IPS-15b (cell line): Measurements from ENCODE around the gene INTS4.
"Not testable (repeated sequence)": the region's sequence is repeated elsewhere in the genome, so short reads cannot be mapped to it uniquely, and the experiment has no call there.

Experiments used
- H3K27me3 ChIP-seq: one replicate; pipeline ENCODE4 v1.6.1; 2013; ENCODE audit warnings: low read length; ENCODE audit not compliant: control insufficient read depth, insufficient read depth
- H3K36me3 ChIP-seq: one replicate; pipeline ENCODE4 v1.6.1; 2013; ENCODE audit warnings: low read length; ENCODE audit not compliant: control insufficient read depth, insufficient read depth
- H3K4me1 ChIP-seq: one replicate; pipeline ENCODE4 v1.6.1; 2013; ENCODE audit warnings: mild to moderate bottlenecking, low read length; ENCODE audit not compliant: control insufficient read depth, insufficient read depth
- H3K4me3 ChIP-seq: one replicate; pipeline ENCODE4 v1.5.1; 2013; ENCODE audit warnings: low read depth, low read length
- H3K9ac ChIP-seq: one replicate; pipeline ENCODE4 v1.6.1; 2013; ENCODE audit warnings: low read depth, mild to moderate bottlenecking, low read length
- H3K9me3 ChIP-seq: one replicate; pipeline ENCODE4 v1.6.1; 2013; ENCODE audit warnings: mild to moderate bottlenecking, low read length; ENCODE audit not compliant: control insufficient read depth, insufficient read depth

INTS4 gene, protein sequence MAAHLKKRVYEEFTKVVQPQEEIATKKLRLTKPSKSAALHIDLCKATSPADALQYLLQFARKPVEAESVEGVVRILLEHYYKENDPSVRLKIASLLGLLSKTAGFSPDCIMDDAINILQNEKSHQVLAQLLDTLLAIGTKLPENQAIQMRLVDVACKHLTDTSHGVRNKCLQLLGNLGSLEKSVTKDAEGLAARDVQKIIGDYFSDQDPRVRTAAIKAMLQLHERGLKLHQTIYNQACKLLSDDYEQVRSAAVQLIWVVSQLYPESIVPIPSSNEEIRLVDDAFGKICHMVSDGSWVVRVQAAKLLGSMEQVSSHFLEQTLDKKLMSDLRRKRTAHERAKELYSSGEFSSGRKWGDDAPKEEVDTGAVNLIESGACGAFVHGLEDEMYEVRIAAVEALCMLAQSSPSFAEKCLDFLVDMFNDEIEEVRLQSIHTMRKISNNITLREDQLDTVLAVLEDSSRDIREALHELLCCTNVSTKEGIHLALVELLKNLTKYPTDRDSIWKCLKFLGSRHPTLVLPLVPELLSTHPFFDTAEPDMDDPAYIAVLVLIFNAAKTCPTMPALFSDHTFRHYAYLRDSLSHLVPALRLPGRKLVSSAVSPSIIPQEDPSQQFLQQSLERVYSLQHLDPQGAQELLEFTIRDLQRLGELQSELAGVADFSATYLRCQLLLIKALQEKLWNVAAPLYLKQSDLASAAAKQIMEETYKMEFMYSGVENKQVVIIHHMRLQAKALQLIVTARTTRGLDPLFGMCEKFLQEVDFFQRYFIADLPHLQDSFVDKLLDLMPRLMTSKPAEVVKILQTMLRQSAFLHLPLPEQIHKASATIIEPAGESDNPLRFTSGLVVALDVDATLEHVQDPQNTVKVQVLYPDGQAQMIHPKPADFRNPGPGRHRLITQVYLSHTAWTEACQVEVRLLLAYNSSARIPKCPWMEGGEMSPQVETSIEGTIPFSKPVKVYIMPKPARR

DNA sequence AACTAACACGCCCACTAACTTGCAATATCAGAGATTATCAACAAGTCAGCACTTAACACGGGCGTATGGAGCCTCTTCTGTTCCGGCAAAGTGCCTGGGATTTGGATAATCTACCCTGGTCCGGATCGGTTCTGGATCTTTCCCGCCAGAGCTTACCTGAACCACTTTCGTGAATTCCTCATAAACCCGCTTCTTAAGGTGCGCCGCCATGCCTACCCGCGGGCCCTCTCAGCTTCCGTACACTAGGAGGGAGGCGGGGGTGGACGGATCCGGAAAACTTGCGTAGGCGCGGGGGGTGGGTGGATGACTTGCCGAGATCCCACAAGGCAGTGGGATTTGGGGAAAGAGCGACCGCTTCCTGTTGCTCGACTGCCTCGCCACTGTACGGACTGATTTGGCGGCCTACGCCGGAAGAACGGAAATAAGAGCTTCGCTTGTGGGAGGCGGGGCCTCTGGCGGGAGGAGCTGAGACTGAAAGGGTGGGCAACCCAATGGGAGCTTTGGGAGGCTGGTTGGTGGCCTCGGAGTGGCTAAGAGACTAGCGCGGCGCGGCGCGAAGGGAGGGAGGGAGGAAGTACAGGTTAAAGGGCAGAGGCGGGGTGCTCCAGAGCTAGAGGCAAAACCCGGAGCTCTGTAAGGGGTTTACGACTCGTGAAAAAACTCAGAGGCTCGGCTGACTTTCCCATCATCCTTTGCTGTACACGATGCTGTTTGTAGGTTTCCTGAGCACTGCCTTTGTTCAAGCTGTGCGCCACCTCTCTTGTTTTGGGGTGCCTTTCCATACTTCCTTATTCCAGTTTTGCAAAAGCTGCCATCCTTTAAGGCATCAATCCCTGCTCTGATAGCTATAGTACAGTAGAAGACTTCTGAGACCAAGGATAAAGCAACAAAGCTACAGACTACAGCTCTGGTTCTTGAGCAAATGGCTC, at the start of gene INTS4:
Gene INTS4 (minus strand): TSS at position 235 of the 929 bp plus-strand sequence. CDS start 25 bp downstream, at position 210.
- Histone ChIP-seq H3K9me3 (no peaks in the 10 kb centered on the region), H3K36me3 (no peaks in the 10 kb centered on the region), H3K27me3 (no peaks in the 10 kb centered on the region), H3K9ac (peak within 1 kb of the TSS; percentile 77), H3K4me1 (peaks cover 3% of the 10 kb centered on the region), H3K4me3 (peak within 1 kb of the TSS; percentile 72)

DNA sequence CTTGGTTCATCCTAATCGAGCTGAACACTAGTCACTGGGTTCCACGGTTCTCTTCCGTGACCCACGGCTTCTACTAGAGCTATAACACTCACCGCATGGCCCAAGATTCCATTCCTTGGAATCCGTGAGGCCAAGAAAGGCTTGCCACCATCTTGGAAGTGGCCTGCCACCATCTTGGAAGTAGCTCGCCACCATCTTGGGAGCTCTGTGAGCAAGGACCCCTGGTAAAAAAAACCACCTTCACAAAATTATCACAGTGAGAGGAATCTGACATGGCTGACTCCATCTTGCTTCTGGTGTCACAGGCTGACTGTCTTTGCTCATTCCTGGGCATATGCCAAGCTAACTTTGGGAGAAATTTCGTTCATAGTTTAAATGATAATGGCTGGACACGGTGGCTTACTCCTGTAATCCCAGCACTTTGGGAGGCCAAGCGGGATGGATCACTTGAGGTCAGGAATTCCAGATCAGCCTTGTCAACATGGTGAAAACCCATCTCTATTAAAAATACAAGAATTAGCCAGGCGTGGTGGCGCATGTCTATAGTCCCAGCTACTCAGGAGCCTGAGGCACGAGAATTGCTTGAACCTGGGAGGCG, 47.5 kb upstream of the INTS4 start:
- Histone ChIP-seq H3K4me1 (peaks cover 4% of the 10 kb centered on the region), H3K9me3 (no peaks in the 10 kb centered on the region), H3K9ac (no peak overlapping the region), H3K36me3 (no peaks in the 10 kb centered on the region), H3K27me3 (peaks cover 8% of the 10 kb centered on the region), H3K4me3 (no peak overlapping the region)

DNA sequence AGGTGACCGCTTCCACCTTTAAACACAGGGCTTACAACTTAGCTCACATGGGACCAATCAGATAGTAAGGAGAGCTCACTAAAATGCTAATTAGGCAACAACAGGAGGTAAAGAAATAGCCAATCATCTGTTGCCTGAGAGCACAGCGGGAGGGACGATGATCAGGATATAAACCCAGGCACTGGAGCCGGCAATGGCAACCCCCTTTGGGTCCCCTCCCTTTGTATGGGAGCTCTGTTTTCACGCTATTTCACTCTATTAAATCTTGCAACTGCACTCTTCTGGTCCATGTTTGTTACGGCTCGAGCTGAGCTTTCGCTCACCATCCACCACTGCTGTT, 46.9 kb upstream of the INTS4 start:
- not testable (repeated sequence) for H3K4me1 ChIP-seq, H3K9ac ChIP-seq, H3K9me3 ChIP-seq, H3K27me3 ChIP-seq, H3K36me3 ChIP-seq, H3K4me3 ChIP-seq

DNA sequence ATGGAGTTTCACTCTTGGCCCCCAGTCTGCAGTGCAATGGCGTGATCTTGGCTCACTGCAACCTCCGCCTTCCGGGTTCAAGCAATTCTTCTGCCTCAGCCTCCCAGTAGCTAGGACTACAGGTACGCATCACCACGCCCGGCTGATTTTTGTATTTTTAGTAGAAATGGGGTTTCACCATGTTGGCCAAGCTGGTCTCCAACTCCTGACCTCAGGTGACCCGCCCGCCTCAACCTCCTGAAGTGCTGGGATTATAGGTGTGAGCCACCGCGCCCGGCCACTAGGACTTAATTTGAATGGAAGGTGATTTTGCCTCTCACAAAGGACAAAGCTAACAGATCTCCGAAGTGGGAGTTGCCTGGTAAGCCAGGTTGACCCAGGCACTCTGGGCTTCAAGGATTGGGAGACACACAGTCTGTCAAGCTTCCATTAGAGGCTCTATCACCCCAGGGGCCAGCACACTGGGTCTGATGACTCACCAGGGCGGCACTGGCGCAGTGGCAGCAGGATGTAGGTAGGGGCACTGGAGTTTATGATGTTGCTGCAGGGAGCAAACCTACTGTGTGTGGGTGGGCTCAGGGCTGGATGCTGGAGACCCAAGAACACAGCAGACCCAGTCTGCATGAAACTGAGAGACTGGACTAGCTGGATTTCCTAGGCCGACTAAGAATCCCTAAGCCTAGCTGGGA, 46.4 kb upstream of the INTS4 start:
- H3K4me3 ChIP-seq = no peak overlapping the region
- no peak overlapping the region for H3K9ac ChIP-seq
- H3K4me1 ChIP-seq = peaks cover 4% of the 10 kb centered on the region
- H3K9me3 ChIP-seq = no peaks in the 10 kb centered on the region
- peaks cover 6% of the 10 kb centered on the region for H3K27me3 ChIP-seq
- H3K36me3 ChIP-seq = no peaks in the 10 kb centered on the region

DNA sequence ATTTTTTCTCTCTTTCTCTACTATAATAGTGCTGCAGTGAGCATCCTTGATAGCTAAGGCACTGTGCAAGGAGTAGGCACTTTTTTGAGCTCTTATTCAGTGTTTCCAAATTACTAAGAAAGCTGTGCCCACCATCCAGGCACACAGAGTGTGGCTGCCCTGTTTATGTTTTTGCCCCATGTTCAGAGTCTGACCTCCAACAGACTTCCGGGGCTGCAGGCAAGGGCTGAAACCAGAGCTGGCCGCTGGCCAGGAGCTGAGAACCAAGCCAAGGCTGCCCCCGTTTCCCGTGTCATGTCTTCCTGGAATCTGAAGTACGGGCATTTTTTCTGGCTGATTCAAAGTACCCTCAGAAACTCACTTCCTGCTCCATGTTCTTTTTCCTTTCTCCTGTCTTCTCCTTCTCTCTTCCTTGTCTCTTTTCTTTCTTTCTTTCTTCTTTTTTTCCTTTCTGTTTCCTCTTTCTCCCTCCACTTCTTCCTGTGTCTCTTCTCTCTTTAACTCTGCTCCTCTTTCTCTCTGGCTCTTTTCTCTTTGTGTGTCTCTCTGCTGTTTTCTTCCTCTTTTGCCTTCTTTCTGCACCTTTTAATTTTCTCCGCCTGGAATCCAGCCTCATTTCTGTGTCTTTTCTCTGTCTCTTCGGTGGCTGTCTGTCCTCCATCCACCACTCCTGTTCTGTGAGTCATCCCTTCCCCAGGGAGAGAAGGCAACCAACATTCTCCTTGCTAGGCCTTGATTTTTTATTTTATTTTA, 45.6 kb upstream of the INTS4 start:
- Histone ChIP-seq H3K4me3 (no peak overlapping the region), H3K9ac (no peak overlapping the region)

DNA sequence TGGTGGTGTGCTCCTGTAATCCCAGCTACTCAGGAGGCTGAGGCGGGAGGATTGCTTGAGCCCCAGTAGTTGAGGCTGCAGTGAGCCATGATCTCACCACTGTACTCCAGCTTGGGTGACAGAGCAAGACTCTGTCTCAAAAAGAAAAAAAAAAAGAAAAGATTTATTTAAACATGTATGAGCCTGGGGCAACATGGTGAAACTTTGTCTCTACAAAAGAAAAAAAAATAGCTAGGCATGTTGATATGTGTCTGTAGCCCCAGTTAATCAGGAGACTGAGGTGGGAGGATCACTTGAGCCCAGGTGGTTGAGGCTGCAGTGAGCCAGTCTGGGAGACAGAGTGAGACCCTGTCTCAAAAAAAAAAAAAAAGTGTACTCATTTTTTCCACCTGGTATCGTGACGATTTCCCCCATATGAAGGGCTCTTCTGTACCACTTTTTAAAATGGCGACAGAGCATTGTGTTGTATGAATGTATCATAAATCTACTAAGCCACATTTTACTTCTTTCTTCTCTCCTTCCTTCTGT, 45.0 kb upstream of the INTS4 start:
- peaks cover 4% of the 10 kb centered on the region for H3K4me1 ChIP-seq
- no peaks in the 10 kb centered on the region for H3K36me3 ChIP-seq
- peaks cover 2% of the 10 kb centered on the region for H3K27me3 ChIP-seq
- no peaks in the 10 kb centered on the region for H3K9me3 ChIP-seq
- no peak overlapping the region for H3K9ac ChIP-seq
- H3K4me3 ChIP-seq = no peak overlapping the region

More for the DNA sequence above, 45.6 kb upstream of the INTS4 start:
- Histone ChIP-seq H3K36me3 (no peaks in the 10 kb centered on the region), H3K9me3 (no peaks in the 10 kb centered on the region), H3K27me3 (peaks cover 2% of the 10 kb centered on the region), H3K4me1 (peaks cover 4% of the 10 kb centered on the region)

DNA sequence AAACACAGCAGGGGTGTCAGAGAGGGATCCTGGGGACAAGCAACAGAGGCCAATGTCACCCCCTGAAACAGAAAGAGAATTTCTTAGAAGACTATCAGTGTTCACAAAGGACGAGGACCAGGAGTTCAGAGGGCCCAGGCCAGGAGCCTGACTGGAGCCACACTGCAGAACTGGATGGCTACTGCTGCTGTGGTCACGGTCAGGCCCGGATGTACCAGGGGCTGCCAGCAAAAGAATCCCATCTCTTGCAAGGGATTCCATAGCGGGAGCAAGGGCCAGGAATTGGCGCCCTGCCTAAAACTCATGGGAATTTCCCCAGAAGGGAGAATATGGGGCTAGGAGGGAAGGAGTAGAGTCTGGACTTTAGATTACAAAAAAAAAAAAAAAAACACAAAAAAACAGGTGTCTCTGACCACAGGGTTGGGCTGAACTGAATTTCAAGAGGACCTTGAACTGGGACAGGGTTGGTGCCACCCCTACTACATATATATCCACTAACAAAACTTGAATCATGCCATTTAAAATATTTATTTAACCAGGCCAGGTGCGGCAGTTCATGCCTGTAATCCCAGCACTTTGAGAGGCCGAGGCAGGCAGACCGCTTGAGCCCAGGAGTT, 44.3 kb upstream of the INTS4 start:
- H3K4me3 ChIP-seq = no peak overlapping the region
- H3K9me3 ChIP-seq = no peaks in the 10 kb centered on the region
- no peaks in the 10 kb centered on the region for H3K36me3 ChIP-seq
- H3K4me1 ChIP-seq = peaks cover 4% of the 10 kb centered on the region
- H3K9ac ChIP-seq = no peak overlapping the region
- H3K27me3 ChIP-seq = no peaks in the 10 kb centered on the region

DNA sequence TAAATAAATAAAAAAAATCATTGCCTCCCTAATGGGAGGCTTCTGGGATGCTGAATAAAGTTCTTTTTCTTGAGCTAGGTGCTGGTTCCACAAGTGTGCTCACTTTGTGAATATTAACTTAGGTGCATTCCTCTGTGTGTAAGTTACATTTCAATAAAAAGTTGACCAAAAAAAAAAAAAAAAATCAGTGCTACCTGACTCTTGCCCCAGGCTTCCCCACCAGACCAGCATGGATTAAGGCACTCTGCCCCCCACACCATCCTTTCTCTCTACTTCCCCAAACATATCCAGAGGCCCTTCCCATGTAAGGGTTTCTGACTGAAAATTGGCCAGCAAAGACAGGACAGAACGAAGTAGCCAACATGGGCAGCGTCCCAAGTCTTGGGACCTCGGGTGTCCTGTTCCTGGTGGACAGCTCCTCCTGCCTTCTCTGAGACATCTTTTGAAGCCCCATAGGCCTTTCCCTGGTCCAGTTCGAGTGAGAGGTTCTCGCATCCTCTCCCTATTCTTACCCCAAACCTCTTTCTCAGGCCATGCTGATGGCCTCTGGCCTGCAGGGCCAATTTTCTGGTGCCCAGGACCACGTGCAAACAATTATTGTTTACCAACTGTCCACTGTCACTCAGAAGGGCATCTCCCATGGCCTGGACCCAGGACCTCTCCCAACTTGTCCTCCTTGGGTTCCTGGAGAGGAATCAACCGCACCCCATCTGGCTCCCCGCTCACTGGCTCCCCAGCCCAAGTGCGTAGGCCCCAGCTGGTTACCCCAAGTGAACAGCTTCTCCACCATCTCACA, 43.6 kb upstream of the INTS4 start:
- Histone ChIP-seq H3K4me1 (peaks cover 4% of the 10 kb centered on the region), H3K4me3 (no peak overlapping the region), H3K9me3 (no peaks in the 10 kb centered on the region), H3K27me3 (no peaks in the 10 kb centered on the region), H3K36me3 (no peaks in the 10 kb centered on the region), H3K9ac (no peak overlapping the region)

DNA sequence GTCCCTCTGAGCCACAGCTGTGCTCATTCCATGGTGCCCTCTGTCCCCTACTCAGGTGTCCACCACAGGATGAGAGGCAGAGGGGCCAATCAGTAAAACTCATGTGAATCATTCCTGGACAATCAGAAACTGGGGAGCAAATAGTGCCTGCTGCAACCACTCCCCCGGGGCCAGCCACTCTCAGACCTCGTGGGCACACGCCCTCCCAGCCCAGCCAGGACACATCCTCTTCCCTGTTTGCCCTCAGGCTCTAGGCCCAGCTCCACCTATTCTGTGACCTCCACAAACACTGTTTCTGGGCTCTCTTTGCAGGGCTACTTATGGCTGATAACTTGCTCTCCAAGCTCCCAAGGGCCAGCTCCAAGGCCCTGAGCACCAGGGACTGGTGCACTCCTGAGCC, 42.6 kb upstream of the INTS4 start:
- H3K27me3 ChIP-seq = no peaks in the 10 kb centered on the region
- no peaks in the 10 kb centered on the region for H3K9me3 ChIP-seq
- no peak overlapping the region for H3K4me3 ChIP-seq
- no peaks in the 10 kb centered on the region for H3K36me3 ChIP-seq
- H3K9ac ChIP-seq = no peak overlapping the region
- H3K4me1 ChIP-seq = peaks cover 4% of the 10 kb centered on the region
